ENCODE data around the gene WDR1.

GRCh38 chr4:10093801-10094552 lies 22.6 kb downstream of the WDR1 start:
- TF ChIP-seq CTCF (IDR thresholded peaks at IDR 0.05; ENCODE audit: borderline replicate concordance, extremely low read depth, low read length, poor library complexity, severe bottlenecking) (no peak), EZH2 (IDR thresholded peaks at IDR 0.05; ENCODE audit: borderline replicate concordance, low read depth, low read length, severe bottlenecking) (no peak)
